Stimulated activated memory B cell treated with anti-CD40 and anti-IgM and Interleukin-4, amounts not matched to agents 10 μg/mL and 1 μg/mL and 100 μg/mL, for 72 hours (primary cell): ENCODE results near the gene DDAH2.

Source experiments
- ATAC-seq: fragments of 150-1000 bp; cut with Tn5 transposase; 2 replicates; pipeline ENCODE4 v1.10.0; 2021
- H3K27ac Mint-ChIP-seq: one replicate; pipeline ENCODE4 v1.8.0; 2022; ENCODE audit warnings: mild to moderate bottlenecking, mixed read lengths
- H3K27me3 Mint-ChIP-seq: one replicate; pipeline ENCODE4 v1.8.0; 2022; ENCODE audit warnings: mixed read lengths
- H3K36me3 Mint-ChIP-seq: one replicate; pipeline ENCODE4 v1.8.0; 2022; ENCODE audit warnings: mixed read lengths
- H3K4me1 Mint-ChIP-seq: one replicate; pipeline ENCODE4 v1.8.0; 2022; ENCODE audit warnings: mixed read lengths
- H3K4me3 Mint-ChIP-seq: one replicate; pipeline ENCODE4 v1.8.0; 2022; ENCODE audit warnings: mild to moderate bottlenecking, moderate library complexity, mixed read lengths
- H3K9me3 Mint-ChIP-seq: one replicate; pipeline ENCODE4 v1.8.0; 2022; ENCODE audit warnings: mixed read lengths

DDAH2 gene

GRCh38 chr6:31700740-31701401 lies 28.2 kb downstream of the DDAH2 start:
- no peaks in the 10 kb centered on the region for H3K9me3 Mint-ChIP-seq
- peak overlapping the region; percentile 96 for H3K27ac Mint-ChIP-seq
- H3K4me1 Mint-ChIP-seq: peaks cover 30% of the 10 kb centered on the region
- no peak overlapping the region for H3K4me3 Mint-ChIP-seq
- no peaks in the 10 kb centered on the region for H3K27me3 Mint-ChIP-seq
- no peak for ATAC-seq
- peaks cover 17% of the 10 kb centered on the region for H3K36me3 Mint-ChIP-seq

GRCh38 chr6:31697555-31697954 lies 31.5 kb downstream of the DDAH2 start:
- H3K9me3 Mint-ChIP-seq: no peaks in the 10 kb centered on the region
- ATAC-seq: no peak
- H3K36me3 Mint-ChIP-seq: peaks cover 24% of the 10 kb centered on the region
- H3K27ac Mint-ChIP-seq: peak overlapping the region; percentile 23
- peaks cover 33% of the 10 kb centered on the region for H3K4me1 Mint-ChIP-seq
- no peaks in the 10 kb centered on the region for H3K27me3 Mint-ChIP-seq
- H3K4me3 Mint-ChIP-seq: no peak overlapping the region

GRCh38 chr6:31693535-31693934 lies 35.6 kb downstream of the DDAH2 start:
- no peak overlapping the region for H3K4me3 Mint-ChIP-seq
- no peaks in the 10 kb centered on the region for H3K27me3 Mint-ChIP-seq
- H3K27ac Mint-ChIP-seq: no peak overlapping the region
- H3K9me3 Mint-ChIP-seq: no peaks in the 10 kb centered on the region
- peaks cover 55% of the 10 kb centered on the region for H3K36me3 Mint-ChIP-seq
- ATAC-seq: no peak
- peaks cover 37% of the 10 kb centered on the region for H3K4me1 Mint-ChIP-seq

GRCh38 chr6:31692886-31693285 lies 36.2 kb downstream of the DDAH2 start:
- Mint-ChIP-seq H3K4me3 (no peak overlapping the region), H3K27ac (no peak overlapping the region), H3K9me3 (no peaks in the 10 kb centered on the region), H3K36me3 (peaks cover 57% of the 10 kb centered on the region), H3K4me1 (peaks cover 35% of the 10 kb centered on the region), H3K27me3 (no peaks in the 10 kb centered on the region)
- no peak for ATAC-seq

GRCh38 chr6:31692353-31692752 lies 36.7 kb downstream of the DDAH2 start:
- H3K36me3 Mint-ChIP-seq: peaks cover 57% of the 10 kb centered on the region

GRCh38 chr6:31691564-31692108 lies 37.5 kb downstream of the DDAH2 start:
- no peak for ATAC-seq
- H3K36me3 Mint-ChIP-seq: peaks cover 54% of the 10 kb centered on the region
- H3K27me3 Mint-ChIP-seq: no peaks in the 10 kb centered on the region
- no peaks in the 10 kb centered on the region for H3K9me3 Mint-ChIP-seq
- no peak overlapping the region for H3K4me3 Mint-ChIP-seq
- no peak overlapping the region for H3K27ac Mint-ChIP-seq
- H3K4me1 Mint-ChIP-seq: peaks cover 28% of the 10 kb centered on the region

More at GRCh38 chr6:31692353-31692752, 36.7 kb downstream of the DDAH2 start:
- no peak overlapping the region for H3K4me3 Mint-ChIP-seq
- no peaks in the 10 kb centered on the region for H3K9me3 Mint-ChIP-seq
- no peak for ATAC-seq
- H3K4me1 Mint-ChIP-seq: peaks cover 30% of the 10 kb centered on the region
- H3K27me3 Mint-ChIP-seq: no peaks in the 10 kb centered on the region
- H3K27ac Mint-ChIP-seq: no peak overlapping the region

GRCh38 chr6:31691078-31691463 lies 38.0 kb downstream of the DDAH2 start:
- Mint-ChIP-seq H3K27me3 (no peaks in the 10 kb centered on the region), H3K27ac (no peak overlapping the region), H3K9me3 (no peaks in the 10 kb centered on the region), H3K4me3 (no peak overlapping the region), H3K36me3 (peaks cover 54% of the 10 kb centered on the region), H3K4me1 (peaks cover 28% of the 10 kb centered on the region)
- no peak for ATAC-seq

- Mint-ChIP-seq H3K36me3 (peaks cover 55% of the 10 kb centered on the region), H3K27ac (peak overlapping the region; percentile 62), H3K27me3 (no peaks in the 10 kb centered on the region), H3K9me3 (no peaks in the 10 kb centered on the region), H3K4me1 (peaks cover 28% of the 10 kb centered on the region), H3K4me3 (no peak overlapping the region)
- no peak for ATAC-seq
These were observed 38.6 kb downstream of the DDAH2 start for GRCh38 chr6:31690231-31691077.

- H3K4me3 Mint-ChIP-seq: no peak overlapping the region
- ATAC-seq: no peak
- H3K36me3 Mint-ChIP-seq: peaks cover 55% of the 10 kb centered on the region
- peak overlapping the region; percentile 62 for H3K27ac Mint-ChIP-seq
- H3K9me3 Mint-ChIP-seq: no peaks in the 10 kb centered on the region
- H3K27me3 Mint-ChIP-seq: no peaks in the 10 kb centered on the region
- H3K4me1 Mint-ChIP-seq: peaks cover 28% of the 10 kb centered on the region
These were observed 39.6 kb downstream of the DDAH2 start for GRCh38 chr6:31689249-31690110.

GRCh38 chr6:31687860-31688693 lies 41.0 kb downstream of the DDAH2 start:
- Mint-ChIP-seq H3K4me3 (no peak overlapping the region), H3K36me3 (peaks cover 57% of the 10 kb centered on the region), H3K4me1 (peaks cover 27% of the 10 kb centered on the region), H3K27ac (no peak overlapping the region), H3K9me3 (no peaks in the 10 kb centered on the region), H3K27me3 (no peaks in the 10 kb centered on the region)
- ATAC-seq: no peak

- H3K4me1 Mint-ChIP-seq: peaks cover 23% of the 10 kb centered on the region
- no peaks in the 10 kb centered on the region for H3K9me3 Mint-ChIP-seq
- peaks cover 53% of the 10 kb centered on the region for H3K36me3 Mint-ChIP-seq
- no peak for ATAC-seq
- no peak overlapping the region for H3K4me3 Mint-ChIP-seq
- no peaks in the 10 kb centered on the region for H3K27me3 Mint-ChIP-seq
- H3K27ac Mint-ChIP-seq: no peak overlapping the region
These were observed 41.8 kb downstream of the DDAH2 start for GRCh38 chr6:31687321-31687720.

- no peak for ATAC-seq
- peaks cover 48% of the 10 kb centered on the region for H3K36me3 Mint-ChIP-seq
These were observed 42.6 kb downstream of the DDAH2 start for GRCh38 chr6:31686483-31686882.

GRCh38 chr6:31683591-31683990 lies 45.5 kb downstream of the DDAH2 start:
- no peak for ATAC-seq
- no peaks in the 10 kb centered on the region for H3K9me3 Mint-ChIP-seq
- no peak overlapping the region for H3K4me3 Mint-ChIP-seq
- H3K4me1 Mint-ChIP-seq: peaks cover 18% of the 10 kb centered on the region
- H3K27ac Mint-ChIP-seq: peak overlapping the region; percentile 22
- H3K36me3 Mint-ChIP-seq: peaks cover 24% of the 10 kb centered on the region
- H3K27me3 Mint-ChIP-seq: no peaks in the 10 kb centered on the region

More at GRCh38 chr6:31686483-31686882, 42.6 kb downstream of the DDAH2 start:
- no peak overlapping the region for H3K27ac Mint-ChIP-seq
- H3K27me3 Mint-ChIP-seq: no peaks in the 10 kb centered on the region
- H3K4me1 Mint-ChIP-seq: peaks cover 27% of the 10 kb centered on the region
- H3K4me3 Mint-ChIP-seq: no peak overlapping the region
- no peaks in the 10 kb centered on the region for H3K9me3 Mint-ChIP-seq

GRCh38 chr6:31681135-31681671 lies 47.9 kb downstream of the DDAH2 start:
- H3K27ac Mint-ChIP-seq: peak overlapping the region; percentile 47
- peak overlapping the region; percentile 77 for H3K4me3 Mint-ChIP-seq
- H3K36me3 Mint-ChIP-seq: peaks cover 9% of the 10 kb centered on the region
- no peaks in the 10 kb centered on the region for H3K9me3 Mint-ChIP-seq
- no peaks in the 10 kb centered on the region for H3K27me3 Mint-ChIP-seq
- ATAC-seq: peak; percentile 58
- H3K4me1 Mint-ChIP-seq: peaks cover 35% of the 10 kb centered on the region
